WERI-Rb-1 (cell line): ENCODE results near the gene TM6SF1.
"Not testable (repeated sequence)": the region's sequence is repeated elsewhere in the genome, so short reads cannot be mapped to it uniquely, and the experiment has no call there.

Experiments used
- DNase-seq: peaks from one replicate; pipeline ENCODE4 v3.0.0-alpha.2; 2020
- H3K27ac ChIP-seq: fragments of 250-450 bp; sonication (Bioruptor Pico); 2 replicates; pipeline ENCODE4 v1.5.1; 2020; ENCODE audit warnings: mild to moderate bottlenecking, moderate library complexity
- H3K27me3 ChIP-seq: fragments of 250-450 bp; sonication (Bioruptor Pico); 2 replicates; pipeline ENCODE4 v1.5.1; 2021; ENCODE audit warnings: mild to moderate bottlenecking, low read depth, moderate library complexity; ENCODE audit not compliant: insufficient read depth, severe bottlenecking
- H3K36me3 ChIP-seq: fragments of 250-450 bp; sonication (Bioruptor Pico); 2 replicates; pipeline ENCODE4 v1.5.1; 2020; ENCODE audit warnings: mild to moderate bottlenecking, moderate library complexity
- H3K4me3 ChIP-seq: 2 replicates; pipeline ENCODE4 v1.5.1; 2011; ENCODE audit warnings: low read depth, mild to moderate bottlenecking, control low read depth, low read length
- H3K9me3 ChIP-seq: fragments of 250-450 bp; sonication (Bioruptor Pico); 2 replicates; pipeline ENCODE4 v1.5.1; 2021; ENCODE audit warnings: mild to moderate bottlenecking, moderate library complexity; ENCODE audit not compliant: severe bottlenecking
- CTCF ChIP-seq: IDR thresholded peaks from 2 replicates; pipeline ENCODE4 v1.5.1; 2011; ENCODE audit warnings: low read depth, mild to moderate bottlenecking, control low read depth, inconsistent platforms, low read length

TM6SF1 gene

DNA sequence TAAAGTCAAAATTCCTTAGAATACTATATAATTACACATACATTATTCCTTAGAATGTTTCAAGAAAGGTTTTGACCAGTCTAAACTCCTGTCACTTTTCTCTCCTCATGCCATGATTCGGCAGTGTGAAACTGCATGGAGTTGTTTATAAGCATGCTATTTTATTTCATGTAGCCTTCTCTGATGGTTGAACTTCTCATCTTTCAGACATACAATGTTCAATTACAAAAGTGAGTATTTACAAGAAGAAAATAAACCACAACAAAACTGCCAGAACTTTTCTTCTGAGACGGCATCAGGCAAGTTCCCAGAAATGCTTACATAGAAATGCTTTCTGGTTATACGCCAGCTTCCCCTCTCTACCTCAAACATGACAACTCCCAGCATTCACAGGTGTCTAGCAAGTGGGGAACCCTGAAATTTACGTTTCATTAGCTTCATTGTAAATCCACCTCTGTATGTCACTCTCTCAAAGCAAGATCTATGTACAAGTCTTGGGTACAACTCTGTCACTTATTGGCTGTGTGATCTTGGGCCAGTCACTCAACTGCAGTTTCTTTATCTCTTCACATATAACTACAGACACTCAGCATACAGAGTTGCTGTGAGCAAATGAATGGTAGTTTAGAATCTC, 57.4 kb downstream of the TM6SF1 start:
- TF ChIP-seq CTCF: no peak
- no peaks in the 10 kb centered on the region for H3K27me3 ChIP-seq
- H3K27ac ChIP-seq: no peak overlapping the region
- H3K9me3 ChIP-seq: peaks cover 7% of the 10 kb centered on the region
- H3K4me3 ChIP-seq: no peak overlapping the region
- no peak for DNase-seq
- peaks cover 23% of the 10 kb centered on the region for H3K36me3 ChIP-seq

DNA sequence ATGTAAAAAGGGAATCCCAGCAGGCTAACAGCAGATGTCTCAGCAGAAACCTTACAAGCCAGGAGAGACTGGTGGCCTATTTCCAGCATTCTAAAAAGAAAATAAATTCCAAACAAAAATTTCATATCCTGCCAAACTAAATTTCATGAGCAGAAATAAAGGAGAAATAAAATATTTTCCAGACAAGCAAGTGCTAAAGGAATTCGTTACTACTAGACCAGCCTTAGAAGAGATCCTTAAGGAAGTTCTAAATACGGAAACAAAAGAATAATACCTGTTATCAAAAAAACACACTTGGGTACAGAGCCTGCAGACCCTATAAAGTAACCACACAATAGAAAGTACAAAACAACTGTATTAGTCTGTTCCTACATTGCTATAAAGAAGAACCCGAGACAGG, 58.8 kb downstream of the TM6SF1 start:
- Histone ChIP-seq H3K4me3 (no peak overlapping the region), H3K36me3 (peaks cover 12% of the 10 kb centered on the region), H3K27ac (no peak overlapping the region), H3K9me3 (peaks cover 10% of the 10 kb centered on the region), H3K27me3 (no peaks in the 10 kb centered on the region)
- no peak for DNase-seq
- TF ChIP-seq CTCF: no peak

GRCh38 chr15:83166830-83167229, 59.4 kb downstream of the TM6SF1 start:
- Histone ChIP-seq H3K27me3 (no peaks in the 10 kb centered on the region), H3K36me3 (peaks cover 12% of the 10 kb centered on the region), H3K27ac (no peak overlapping the region), H3K9me3 (peaks cover 10% of the 10 kb centered on the region), H3K4me3 (no peak overlapping the region)
- no peak for TF ChIP-seq CTCF
- DNase-seq: no peak

DNA sequence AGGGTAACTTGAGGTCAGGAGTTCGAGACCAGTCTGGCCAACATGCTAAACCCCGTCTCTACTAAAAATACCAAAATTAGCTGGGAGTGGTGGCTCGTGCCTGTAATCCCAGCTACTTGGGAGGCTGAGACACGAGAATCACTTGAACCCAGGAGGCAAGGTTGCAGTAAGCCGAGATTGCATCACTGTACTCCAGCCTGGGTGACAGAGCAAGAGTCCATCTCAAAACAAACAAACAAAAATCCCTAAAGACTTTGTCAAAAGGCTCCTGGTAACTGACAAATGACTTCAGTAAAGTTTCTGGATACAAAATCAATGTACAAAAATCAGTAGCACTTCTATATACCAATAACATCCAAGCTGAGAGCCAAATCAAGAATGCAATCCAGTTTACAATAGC, 62.1 kb downstream of the TM6SF1 start:
- peaks cover 10% of the 10 kb centered on the region for H3K9me3 ChIP-seq
- H3K27me3 ChIP-seq, H3K27ac ChIP-seq, DNase-seq, H3K36me3 ChIP-seq, H3K4me3 ChIP-seq: not testable (repeated sequence)

- TF ChIP-seq CTCF: no peak
- Histone ChIP-seq H3K27me3 (no peaks in the 10 kb centered on the region), H3K36me3 (peaks cover 9% of the 10 kb centered on the region), H3K27ac (no peak overlapping the region), H3K9me3 (peaks cover 10% of the 10 kb centered on the region), H3K4me3 (no peak overlapping the region)
- DNase-seq: no peak
Observed at GRCh38 chr15:83170474-83171165, 63.2 kb downstream of the TM6SF1 start.

DNA sequence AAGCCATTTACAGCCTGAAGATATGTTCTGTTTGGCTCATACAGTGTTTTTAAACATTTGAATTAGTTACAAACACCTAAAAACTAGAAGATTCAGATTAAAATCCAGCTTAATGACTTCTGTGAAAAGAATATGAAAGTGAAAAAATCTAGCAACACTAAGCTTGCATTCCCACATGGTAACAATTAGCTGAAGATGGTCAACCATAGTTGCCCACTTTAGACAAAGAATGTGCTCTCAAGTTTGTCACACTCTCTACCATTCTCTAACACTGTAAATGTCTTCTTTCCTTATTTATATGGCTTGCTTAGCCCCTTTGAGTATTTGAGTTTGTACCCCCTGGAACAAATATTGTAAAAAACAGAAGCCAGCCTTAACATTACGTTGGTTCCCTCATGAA, 67.4 kb downstream of the TM6SF1 start:
- TF ChIP-seq CTCF: no peak
- Histone ChIP-seq H3K36me3 (peaks cover 12% of the 10 kb centered on the region), H3K4me3 (no peak overlapping the region), H3K9me3 (peaks cover 3% of the 10 kb centered on the region), H3K27ac (peak overlapping the region; percentile 83), H3K27me3 (no peaks in the 10 kb centered on the region)
- no peak for DNase-seq
